ENCODE data around the gene LAMA5. TPM values are rescaled to one million over a fixed set of nuclear protein-coding genes. Genes with fewer than 3 reads are reported as not detected.

LAMA5 gene
- total and polyA plus RNA-seq, 2 donors (not counting 1 experiment from before 2014, with no cell fraction given): 52.9 to 83.5 TPM

GRCh38 chr20:62363920-62364851 is 2.9 kb downstream of the LAMA5 start:
- CTCF ChIA-PET: interaction anchor here (1.2 to 2.4 kb wide), 3 partner anchors 18 to 253 kb away, joined by 3 to 11 read pairs (median 9); no protein-coding TSS in a partner anchor

More at GRCh38 chr20:62363920-62364851, 2.9 kb downstream of the LAMA5 start:
- H3K27ac Mint-ChIP-seq: no peak overlapping the region
- peaks cover 3% of the 10 kb centered on the region for H3K27me3 Mint-ChIP-seq
- Histone ChIP-seq H3K36me3 (replicated peaks in 1 of 2; ENCODE audit: control extremely low read depth in 1 of 2, control insufficient read depth in 1 of 2, extremely low read depth in 1 of 2, insufficient read depth in 2 of 2, low read length in 1 of 2) (no peaks in the 10 kb centered on the region), H3K79me2 (ENCODE audit: control insufficient read depth, insufficient read depth, low read length) (no peaks in the 10 kb centered on the region), H3K27ac (ENCODE audit: low read length in 2 of 2) (no peak overlapping the region), H2AFZ (ENCODE audit: insufficient read depth, low read depth, low read length, poor library complexity, severe bottlenecking) (no peak overlapping the region), H3K27me3 (replicated peaks in 1 of 4; ENCODE audit: control extremely low read depth in 1 of 4, control insufficient read depth in 3 of 4, insufficient read depth in 4 of 4, low read length in 3 of 4) (peaks cover 0 to 19% (median 7%) of the 10 kb centered on the region in 4 experiments), H3K9me3 (ENCODE audit: control extremely low read depth in 1 of 3, control insufficient read depth in 2 of 3, insufficient read depth in 1 of 3, low read length in 2 of 3) (peaks cover 0 to 4% (median 0%) of the 10 kb centered on the region in 3 donors), H3K4me3 (ENCODE audit: control extremely low read depth in 1 of 5, extremely low read depth in 1 of 5, insufficient read depth in 1 of 5, low read depth in 2 of 5, low read length in 4 of 5) (no peak overlapping the region), H3K4me1 (ENCODE audit: control insufficient read depth in 2 of 2, insufficient read depth in 2 of 2, low read length in 2 of 2) (peaks cover 24 to 29% of the 10 kb centered on the region in 2 donors), H3K9ac (ENCODE audit: low read length) (no peak overlapping the region), H3K4me2 (replicated peaks; ENCODE audit: low read depth, low read length, poor library complexity, severe bottlenecking) (no peak overlapping the region), H4K20me1 (ENCODE audit: control insufficient read depth, insufficient read depth, low read length, poor library complexity, severe bottlenecking) (peaks cover 6% of the 10 kb centered on the region)
- POLR2A ChIA-PET: interaction anchor here (1.1 to 1.7 kb wide), 2 partner anchors 10 to 23 kb away, joined by 3 to 6 read pairs; partner anchors contain the start of gene RPS21
- WGBS (ENCODE audit: insufficient coverage): 80% methylated on average over 22 of the region's 22 CpGs
- DNase-seq (no peak), ATAC-seq (ENCODE audit: low read depth) (no peak)
- peaks cover 19% of the 10 kb centered on the region for H3K4me1 Mint-ChIP-seq
- H3K4me3 Mint-ChIP-seq: no peak overlapping the region
- TF ChIP-seq EZH2 (IDR thresholded peaks at IDR 0.05; ENCODE audit: borderline replicate concordance, insufficient read depth, low read depth, low read length, poor library complexity, severe bottlenecking): no peak
- TF ChIP-seq, protein P1, sequence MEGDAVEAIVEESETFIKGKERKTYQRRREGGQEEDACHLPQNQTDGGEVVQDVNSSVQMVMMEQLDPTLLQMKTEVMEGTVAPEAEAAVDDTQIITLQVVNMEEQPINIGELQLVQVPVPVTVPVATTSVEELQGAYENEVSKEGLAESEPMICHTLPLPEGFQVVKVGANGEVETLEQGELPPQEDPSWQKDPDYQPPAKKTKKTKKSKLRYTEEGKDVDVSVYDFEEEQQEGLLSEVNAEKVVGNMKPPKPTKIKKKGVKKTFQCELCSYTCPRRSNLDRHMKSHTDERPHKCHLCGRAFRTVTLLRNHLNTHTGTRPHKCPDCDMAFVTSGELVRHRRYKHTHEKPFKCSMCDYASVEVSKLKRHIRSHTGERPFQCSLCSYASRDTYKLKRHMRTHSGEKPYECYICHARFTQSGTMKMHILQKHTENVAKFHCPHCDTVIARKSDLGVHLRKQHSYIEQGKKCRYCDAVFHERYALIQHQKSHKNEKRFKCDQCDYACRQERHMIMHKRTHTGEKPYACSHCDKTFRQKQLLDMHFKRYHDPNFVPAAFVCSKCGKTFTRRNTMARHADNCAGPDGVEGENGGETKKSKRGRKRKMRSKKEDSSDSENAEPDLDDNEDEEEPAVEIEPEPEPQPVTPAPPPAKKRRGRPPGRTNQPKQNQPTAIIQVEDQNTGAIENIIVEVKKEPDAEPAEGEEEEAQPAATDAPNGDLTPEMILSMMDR (IDR thresholded peaks at IDR 0.05): no peak
- intact Hi-C loops (cut with micrococcal nuclease): no loop called here
- no peaks in the 10 kb centered on the region for H3K9me3 Mint-ChIP-seq (ENCODE audit: insufficient read depth)

All from B cell (primary cell).